ENCODE data around the gene GDNF.
"Not testable (repeated sequence)": the region's sequence is repeated elsewhere in the genome, so short reads cannot be mapped to it uniquely, and the experiment has no call there.

GDNF gene

DNA sequence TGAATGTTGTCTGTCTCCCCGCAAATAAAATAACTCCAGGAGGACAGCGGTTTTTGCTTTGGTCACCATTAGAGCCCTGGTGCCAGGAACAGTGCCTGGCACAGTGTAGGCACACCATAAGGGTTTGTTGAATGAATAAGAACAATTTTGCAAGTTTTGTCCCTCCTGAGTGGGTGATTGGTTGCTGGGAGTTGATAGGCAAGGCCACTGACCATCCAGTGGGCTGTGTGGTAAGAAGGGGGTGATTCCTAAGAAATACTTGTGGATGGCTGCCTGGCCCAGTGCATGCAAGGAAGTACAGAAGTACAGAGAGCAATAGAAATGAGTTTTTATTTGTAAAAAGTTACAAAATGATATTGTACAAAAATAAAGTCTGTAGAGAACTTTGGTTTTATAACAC, 27.5 kb downstream of the GDNF start:
- DNase-seq, result no peak

DNA sequence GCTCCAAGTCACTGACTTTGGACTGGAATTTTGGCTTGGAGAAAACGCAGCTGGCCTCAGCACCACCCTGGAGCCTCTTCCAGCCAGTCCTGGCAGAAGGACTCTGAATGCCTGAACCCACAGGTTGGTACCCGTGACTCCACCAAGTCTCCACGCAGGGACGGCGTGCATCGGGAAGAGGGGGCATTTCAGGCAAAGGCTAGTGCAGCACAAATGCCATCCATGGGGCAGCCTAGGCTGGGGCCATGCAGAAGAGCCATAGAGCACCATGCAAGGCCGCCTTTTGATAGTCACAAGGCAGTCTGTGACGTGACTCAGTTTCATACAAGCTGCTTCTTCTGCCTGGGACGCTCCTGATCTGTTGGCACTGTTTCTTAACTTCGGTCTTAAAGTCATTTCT, 28.0 kb downstream of the GDNF start:
- no peak for DNase-seq

DNA sequence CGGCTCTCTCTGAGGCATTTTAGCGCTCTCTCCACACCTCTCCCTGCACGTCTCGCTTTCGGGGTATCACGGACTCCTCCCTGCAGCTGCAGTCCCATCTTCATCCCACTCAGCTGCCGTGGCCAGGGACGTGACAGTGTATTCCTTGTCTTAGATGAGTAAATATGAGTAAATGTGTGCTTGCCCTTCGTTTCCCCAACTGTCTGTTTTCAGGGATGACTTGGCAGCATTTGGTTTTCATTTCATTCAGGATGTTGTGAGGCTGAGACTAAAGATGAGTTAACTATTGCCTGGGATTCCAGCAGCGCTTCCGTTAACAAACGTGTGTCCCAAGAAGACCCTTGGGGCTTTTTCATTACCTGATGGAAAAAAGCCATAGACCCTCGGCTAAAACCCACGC, 29.5 kb downstream of the GDNF start:
- no peak for DNase-seq

DNA sequence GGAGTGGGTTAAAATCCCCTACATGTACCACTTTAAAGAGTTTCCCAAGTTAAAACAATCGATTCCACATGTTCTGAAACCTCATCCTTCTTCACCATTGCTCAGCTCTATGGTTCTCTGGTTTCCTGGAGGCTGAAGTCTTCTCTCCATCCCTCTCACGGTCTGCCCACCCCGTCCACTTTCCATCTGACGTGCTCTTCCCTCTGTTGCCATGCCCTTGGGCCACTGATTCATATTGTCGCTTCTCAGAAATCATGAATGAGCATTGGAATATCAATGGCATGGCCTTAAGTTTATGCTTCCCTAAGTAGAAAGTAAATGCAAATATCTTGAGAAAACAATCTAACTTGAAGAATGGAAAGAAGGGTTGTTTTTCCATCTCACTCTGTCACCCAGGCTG, 30.9 kb downstream of the GDNF start:
- DNase-seq, result no peak

DNA sequence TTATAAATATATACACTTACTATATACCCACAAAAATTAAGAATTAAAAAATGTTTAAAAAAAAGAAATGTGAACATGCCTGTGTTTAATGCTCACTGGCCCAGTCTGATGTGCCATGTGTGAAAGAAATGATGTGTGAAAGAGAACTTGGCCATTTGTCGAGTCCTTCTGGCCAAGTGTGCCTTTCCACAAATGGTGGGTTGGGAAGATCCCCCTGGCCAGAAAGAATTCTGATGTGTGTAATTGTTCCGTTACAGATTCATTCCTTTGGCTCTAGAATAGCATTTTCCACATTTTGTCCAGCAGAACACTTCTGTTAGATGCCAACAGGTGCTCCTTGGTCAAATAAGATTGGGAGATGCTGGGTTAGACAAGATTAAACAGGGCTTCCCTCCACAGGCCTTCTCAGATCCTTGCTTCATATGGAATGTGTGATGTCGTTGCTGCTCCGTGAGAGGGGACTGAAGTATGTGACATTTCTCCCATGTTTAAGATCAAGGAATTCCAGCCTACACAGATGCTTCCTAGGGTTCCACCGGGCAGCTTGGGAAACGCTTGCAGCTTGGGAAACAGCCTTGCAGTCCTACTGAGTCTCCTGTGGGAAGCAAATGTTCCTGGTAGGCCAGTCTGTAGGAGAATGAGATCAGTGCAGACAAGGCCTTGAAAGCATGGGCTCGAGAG, 32.1 kb downstream of the GDNF start:
- DNase-seq, result no peak

DNA sequence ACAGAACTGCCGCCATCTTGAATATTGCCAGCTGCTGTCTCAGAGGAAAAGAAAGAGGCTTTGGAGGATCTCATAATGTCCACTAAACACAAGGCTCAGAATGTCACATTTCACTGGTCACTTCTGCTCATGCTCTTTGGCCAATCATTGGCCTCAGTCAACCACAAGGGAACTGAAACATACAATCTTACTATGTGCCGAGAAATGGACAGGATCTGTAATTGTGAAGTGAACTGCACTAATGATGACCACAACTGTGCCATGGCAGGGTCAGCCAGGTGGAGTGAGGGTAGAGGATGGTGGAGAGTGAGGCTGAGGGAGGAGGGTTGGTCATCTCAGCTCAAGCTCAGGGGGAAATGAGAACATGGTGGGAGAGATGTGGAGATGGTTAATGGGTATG, 32.8 kb downstream of the GDNF start:
- DNase-seq, result no peak

DNA sequence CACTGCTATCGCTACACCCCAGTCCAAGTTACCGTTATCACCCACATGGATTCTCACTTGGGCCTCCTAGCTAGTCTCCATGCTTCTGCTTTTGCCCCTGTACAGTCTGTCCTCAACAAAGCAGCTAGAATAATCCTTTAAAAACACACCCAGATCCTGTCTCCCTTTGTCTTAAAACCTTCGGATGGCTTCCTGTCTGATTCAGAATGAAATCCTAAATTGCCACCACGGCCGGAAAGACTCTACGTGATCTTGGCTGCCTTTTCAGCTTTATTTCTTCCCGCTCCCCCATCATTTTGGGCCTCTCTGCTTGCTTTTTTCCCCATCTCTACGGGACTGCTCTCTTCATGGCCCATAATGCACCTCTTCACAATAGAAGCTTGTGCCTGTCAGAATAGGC, 33.4 kb downstream of the GDNF start:
- no peak for DNase-seq

DNA sequence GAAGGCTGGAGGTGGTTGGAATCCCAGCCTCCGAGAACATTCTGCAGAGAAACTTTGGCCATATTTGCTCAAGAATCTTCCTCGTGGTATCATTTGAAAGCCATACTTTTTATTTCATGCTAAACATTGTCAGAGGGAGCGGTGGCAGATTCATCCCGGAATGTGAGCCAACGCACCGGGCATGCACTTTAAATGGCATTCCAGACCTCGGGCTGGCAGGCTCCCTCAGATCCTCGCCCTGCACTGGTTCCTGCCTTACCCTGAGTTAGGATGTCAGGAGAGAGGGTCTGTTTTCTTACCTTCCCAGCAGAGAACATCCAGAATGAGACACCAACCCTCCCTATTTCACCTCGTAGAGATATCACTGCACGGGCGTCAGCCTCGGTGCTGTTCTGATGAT, 33.8 kb downstream of the GDNF start:
- DNase-seq, result no peak

DNA sequence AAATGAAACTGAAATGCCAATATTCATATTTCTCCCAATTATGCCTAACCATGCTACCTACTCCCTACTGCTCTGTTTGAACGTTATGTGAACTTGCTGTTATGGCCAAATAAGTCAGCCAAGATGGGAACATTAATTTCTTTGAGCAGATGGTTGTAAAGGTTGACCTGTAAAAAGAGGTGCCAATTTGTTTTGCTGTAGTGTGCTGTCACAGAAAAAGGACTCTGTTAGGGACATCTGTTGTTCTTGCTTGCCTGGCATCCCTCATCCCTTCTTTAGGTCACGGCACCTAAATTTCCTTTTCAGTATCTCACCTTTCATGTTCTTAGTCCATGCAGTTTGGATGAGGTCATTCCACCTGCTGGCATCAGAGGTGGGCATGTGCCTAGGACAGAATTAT, 35.4 kb downstream of the GDNF start:
- DNase-seq, result no peak

DNA sequence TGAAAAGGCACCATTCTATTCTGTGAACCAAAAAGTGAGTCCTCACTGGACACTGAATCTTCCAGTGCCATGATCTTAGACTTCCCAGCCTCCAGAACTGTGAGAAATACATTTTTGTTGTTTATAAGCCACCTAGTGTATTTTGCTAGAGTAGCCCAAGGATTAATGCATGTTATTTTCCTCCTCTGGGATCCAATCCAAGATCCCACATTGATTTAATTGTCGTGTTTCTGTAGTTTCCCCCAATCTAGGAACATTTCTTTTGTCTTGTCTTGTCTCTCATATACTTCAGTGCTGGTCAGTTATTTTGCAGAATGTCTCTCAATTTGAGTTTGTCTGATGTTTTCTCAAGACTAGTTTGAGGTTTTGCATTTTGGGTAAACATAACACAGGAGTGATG, 36.4 kb downstream of the GDNF start:
- no peak for DNase-seq

DNA sequence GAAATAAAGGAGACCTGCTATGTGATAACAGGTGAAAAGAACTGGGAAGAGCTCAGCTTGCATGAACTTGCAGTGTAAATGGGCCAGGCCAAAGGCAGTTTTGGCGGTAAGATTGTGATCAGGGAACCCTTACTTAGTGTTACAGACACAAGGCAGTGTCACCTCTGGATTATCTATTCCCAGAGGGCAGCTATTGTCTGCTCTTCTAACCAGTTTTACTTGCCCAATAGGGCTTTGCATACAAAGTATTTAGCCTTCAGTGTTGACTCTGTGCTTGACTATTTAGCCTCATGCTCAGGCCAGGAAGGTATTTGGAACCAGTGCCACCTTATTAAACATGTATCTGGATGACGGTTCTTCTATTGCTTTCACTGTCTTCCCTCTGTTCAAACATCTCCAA, 38.3 kb downstream of the GDNF start:
- no peak for DNase-seq

DNA sequence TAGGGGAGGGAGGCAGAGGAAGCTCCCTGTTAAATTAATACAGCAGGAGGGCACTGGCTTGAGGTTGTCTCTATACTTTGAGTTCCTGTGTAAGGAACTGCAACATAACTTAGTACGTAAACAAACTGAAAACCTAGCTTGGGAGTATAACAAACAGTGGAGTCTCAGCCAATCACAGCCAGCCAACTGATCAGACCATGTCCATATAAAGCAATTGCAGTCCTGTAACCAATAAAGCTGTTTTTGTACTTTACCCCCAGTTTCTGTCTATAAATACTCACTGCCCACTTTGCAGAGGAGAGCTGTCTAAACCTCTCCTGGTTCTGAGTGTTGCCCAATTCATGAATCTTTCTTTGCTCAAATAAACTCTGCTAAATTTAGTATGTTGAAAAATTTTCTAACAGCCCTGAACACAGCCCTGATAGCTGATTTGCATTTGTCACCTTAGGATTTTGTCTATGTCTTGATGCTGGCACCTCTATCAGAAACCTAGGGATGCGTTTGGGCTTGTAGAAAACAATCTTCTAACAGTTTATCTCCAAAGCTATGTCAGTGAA, 39.9 kb downstream of the GDNF start:
- no peak for DNase-seq

DNA sequence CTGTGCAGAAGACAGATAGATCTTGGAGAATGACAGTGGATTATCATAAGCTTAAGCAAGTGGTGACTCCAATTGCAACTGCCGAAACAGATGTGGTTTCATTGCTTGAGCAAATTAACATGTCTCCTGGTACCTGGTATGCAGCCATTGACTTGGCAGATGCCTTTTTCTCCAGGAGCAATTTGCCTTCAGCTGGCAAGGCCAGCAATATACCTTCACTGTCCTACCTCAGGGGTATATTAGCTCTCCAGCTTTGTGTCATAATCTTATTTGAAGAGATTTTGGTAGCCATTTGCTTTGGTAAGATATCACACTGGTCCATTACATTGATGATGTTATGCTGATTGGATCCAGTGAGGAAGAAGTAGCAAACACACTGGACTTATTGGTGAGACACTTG, 43.4 kb downstream of the GDNF start:
- DNase-seq, result not testable (repeated sequence)

DNA sequence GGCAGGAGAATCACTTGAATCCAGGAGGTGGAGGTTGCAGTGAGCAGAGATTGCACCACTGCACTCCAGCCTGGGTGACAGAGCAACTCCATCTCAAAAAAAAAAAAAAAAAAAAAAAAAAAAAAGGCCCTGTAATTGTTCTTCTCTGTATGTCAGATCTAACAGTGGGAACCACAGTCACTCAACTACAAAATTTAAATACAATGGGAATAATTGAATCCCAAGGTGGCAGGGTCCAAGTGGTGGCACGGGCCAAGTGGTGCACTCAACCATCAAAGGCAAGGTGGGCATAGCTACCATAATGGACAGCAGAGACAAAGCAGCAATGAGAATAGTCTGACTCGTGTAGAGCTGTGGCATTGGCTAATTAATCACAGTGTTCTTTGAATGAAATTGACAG, 44.5 kb downstream of the GDNF start:
- not testable (repeated sequence) for DNase-seq

DNA sequence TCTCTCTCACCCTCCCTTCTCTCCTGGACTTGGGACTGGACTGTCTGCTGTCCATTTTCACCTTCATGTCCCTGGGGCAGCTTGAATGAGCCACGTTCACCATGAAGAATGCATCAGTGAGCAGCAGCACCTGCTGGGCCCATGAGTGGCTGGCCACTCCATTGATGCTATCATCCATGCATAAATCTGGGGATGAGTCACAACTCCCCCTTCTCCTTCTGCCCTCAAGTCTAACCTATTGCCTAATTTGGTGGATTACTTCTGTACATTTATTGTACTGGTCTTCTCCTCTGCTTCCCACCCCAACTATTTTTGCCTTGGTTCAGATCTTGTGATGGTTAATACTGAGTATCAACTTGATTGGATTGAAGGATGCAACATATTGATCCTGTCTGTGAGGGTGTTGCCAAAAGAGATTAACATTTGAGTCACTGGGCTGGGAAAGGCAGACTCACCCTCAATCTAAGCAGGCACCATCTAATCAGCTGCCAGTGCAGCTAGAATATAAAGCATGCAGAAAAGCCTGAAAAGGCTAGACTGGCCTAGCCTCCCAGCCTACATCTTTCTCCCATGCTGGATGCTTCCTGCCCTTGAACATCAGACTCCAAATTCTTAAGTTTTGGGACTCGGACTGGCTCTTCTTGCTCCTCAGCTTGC, 46.7 kb downstream of the GDNF start:
- no peak for DNase-seq

DNA sequence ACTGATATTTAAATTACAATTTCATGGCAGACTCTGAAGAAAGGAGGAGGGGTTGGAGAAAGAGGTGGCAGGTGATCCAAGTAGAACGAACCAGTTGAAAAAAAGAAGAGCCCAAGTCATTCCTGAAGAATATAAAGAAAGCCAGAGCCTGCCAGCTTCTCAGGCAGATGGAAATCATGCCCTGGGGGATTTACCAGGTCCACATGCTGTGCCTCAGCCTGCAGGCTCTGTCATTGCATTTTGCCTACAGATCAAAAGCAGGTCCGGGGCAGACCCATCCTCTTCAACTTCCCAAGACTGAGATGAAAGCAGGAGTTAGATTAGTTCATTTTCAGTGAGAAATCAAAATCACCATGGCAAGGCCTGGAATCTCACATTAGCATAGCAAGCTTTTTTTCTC, 48.5 kb downstream of the GDNF start:
- DNase-seq, result no peak

DNA sequence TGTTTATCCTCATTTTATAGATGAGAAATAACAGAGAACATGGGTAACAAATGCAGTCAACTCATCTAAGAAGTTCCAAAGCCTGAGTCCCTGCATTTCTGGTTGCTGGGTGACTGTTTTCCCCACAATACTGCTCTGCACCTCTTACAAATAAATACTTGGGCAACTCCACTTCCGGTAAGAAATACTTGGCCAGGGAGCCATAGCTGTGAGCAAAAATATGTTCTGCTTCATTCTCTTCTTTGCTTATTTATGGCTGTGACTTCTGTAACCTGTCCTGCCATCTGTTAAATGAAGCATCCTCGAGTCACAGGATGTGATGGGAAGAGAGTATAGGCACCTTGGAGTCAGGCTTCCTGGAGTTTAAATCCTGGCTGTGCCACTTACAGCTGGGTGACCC, 49.9 kb downstream of the GDNF start:
- DNase-seq, result no peak

DNA sequence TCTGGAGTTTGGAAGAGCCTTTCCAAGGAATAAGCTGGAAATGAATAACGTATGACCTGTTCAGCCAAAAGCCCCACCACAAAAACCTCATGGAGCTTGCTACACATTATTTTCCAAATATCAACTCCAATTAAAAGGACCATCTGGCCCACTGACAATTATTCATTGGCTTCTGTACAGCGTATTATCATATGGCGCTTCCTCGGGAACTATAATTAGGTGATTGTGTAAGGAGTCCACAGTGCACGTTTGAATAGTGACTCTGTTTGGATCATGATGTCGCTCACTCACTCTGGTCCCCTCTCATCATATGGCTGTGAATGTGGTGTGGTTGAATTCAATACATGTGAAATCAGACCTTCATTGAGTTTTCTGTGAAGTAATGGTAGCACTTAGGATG, 52.1 kb downstream of the GDNF start:
- no peak for DNase-seq

DNA sequence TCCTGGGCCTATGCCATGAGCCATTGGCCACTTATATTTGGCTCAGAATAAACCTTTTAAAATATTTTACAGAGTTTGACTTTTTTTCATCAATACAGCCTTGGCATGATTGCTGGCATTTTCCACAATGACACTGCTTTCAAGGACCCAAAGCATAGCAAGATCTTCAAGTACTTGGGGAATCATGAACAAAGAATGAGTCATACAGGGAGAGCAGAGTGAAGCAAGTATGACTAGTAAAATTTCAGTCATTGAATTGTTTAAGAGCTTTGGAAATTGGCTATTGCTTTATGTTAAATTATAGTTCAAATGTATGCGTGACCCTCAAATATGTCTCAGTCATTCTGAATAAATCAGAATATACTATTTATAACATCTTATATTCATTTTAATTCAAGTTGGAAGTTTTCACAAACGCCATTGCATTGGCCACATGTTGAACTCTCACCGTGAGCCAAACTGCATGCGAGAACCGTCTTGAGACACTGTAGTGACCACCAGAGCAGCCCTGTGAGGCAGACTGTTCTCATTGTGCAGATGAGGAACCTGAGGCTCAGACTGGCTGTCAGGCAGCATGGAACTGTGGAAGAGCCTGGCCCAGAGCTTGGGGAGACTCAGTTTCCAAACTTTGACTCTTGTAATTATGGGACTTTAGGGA, 52.9 kb downstream of the GDNF start:
- DNase-seq, result no peak

DNA sequence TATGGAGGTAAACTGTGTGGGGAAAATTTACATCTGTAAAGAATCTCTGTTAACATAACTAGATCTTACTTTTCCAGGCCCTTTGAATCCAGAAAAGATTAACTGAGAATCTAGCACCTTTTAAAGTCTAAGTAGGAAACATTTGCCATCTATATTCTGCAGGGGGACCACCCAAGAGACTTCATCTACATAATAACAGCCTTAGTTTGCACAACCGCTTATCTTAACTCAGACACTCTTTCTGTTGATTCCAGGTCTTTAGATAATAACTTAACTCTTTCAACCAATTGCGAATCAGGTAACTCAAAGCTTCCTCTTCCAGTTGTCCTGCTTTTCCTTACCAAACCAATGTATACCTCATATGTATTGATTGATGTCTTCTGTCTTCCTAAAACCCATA, 53.4 kb downstream of the GDNF start:
- no peak for DNase-seq

DNA sequence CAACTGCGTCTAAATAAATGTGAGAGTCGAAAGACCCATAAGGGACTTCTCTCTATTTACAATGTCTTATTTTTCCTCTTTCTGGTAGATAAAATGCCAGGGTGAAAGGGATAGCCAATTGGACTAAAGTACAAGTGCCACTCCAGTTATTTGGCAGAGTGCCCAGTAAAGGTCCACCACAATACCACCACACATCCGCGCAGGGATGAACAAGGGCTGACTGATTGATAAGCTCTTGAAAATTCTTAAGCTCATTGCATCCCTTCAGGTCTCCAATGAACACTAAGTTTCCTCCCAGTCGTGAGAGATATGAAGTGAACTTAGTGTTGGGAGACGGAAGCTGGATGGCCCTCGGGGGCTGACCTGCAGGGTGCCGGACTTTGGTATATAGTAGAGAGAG, 58.4 kb downstream of the GDNF start:
- not testable (repeated sequence) for DNase-seq

DNA sequence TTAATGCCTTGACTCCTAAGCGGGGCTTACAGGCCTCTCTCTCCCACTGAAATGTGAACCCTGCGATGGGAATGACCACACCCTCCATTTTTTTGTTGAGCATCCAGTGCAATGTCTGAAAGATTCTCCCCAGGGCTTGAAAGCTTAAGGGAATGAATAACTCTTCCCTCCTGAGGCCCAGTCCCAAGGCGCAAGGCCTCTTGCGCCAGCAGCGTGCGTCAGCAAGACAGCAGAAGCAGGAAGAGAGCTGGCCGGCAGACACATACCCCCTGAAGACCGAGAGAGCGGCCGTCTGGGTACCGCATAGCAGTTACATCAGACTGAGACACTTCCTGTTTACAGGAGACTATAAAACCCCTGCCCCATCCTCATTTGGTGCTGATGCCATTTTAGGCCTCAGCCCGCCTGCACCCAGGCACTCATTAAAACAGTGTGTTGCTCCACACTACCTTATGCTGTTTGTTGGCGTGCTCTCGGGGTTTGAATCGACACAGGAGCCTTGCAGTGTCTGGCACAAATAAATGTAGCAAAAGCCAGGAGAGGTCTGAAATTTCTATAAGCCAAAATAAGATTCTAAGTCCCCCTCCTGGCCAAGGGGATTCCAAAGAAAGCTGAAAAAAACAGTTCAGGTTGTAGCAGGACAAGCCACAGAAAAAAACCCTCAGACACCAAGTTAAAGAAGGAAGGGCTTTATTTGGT, 62.3 kb downstream of the GDNF start:
- DNase-seq, result no peak

DNA sequence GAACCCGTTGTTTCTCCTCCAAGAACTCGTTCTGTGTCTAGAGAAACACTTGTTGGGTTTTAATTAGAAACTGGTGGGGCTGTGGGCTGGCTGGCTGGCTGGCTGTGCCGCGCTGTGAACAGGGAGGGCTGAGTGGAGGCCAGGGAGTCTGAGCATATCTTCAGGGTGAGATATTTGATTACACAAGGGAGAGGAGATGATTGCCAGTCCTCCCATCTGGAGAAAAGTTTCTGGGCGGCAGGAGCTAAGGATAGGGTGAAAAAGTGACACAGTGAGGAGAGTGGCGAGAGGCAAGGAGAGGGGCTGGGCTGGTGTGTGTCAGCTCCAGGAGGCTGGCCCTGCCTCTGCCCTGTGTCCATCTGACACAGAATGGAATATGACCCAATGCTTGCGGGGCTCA, 63.0 kb downstream of the GDNF start:
- no peak for DNase-seq

Measured in 8988T (cell line).